Skeletal muscle satellite cell (primary cell): Measurements from ENCODE around the gene NAT9.

Experiments
- H3K27me3 ChIP-seq: 2 replicates; pipeline ENCODE4 v1.7.0; 2013; ENCODE audit warnings: low read length; ENCODE audit not compliant: control insufficient read depth, insufficient read depth
- H3K36me3 ChIP-seq: 2 replicates; pipeline ENCODE4 v1.7.0; 2013; ENCODE audit warnings: mild to moderate bottlenecking, control low read depth, low read length; ENCODE audit not compliant: insufficient read depth
- H3K4me1 ChIP-seq: 2 replicates; pipeline ENCODE4 v1.7.0; 2013; ENCODE audit warnings: low read length; ENCODE audit not compliant: control insufficient read depth, insufficient read depth
- H3K4me2 ChIP-seq: 2 replicates; pipeline ENCODE4 v1.7.0; 2013; ENCODE audit warnings: mild to moderate bottlenecking, low read length
- H3K4me3 ChIP-seq: 2 replicates; pipeline ENCODE4 v1.7.0; 2013; ENCODE audit warnings: low read length
- H3K9ac ChIP-seq: 2 replicates; pipeline ENCODE4 v1.7.0; 2013; ENCODE audit warnings: mild to moderate bottlenecking, low read depth, low read length, moderate library complexity
- H3K9me3 ChIP-seq: replicated peaks from 2 replicates; pipeline ENCODE4 v1.7.0; 2013; ENCODE audit warnings: mild to moderate bottlenecking, control low read depth, low read length

The NAT9 gene

DNA sequence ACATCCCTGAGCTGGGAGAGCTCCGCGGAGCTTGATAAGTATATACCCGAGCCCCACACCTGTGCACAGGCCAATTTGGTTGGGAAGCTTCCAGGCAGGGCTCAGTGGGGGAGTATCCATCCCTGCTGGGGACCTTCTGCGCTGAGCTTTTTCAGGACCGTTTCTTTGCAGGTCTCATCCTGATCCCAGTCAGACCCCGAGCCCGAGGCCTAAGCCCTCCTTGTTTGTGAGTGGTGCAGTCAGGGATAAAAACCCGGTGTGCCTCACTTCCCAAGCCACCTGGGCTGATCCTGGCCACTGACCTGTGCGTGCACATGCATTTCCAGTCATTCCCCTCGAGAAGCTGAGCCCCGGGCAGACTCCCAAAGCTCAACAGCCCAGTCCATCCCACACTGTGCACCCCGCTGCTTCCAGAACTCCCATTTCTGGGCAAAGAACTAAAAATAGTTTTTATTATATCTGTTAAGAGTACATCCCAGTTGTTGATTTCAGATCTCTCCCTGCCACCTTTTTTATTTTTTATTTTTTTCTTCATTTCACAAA is 27.3 kb upstream of the NAT9 start:
- no peaks in the 10 kb centered on the region for H3K27me3 ChIP-seq
- H3K4me1 ChIP-seq: no peaks in the 10 kb centered on the region
- H3K4me3 ChIP-seq: no peak overlapping the region
- peaks cover 47% of the 10 kb centered on the region for H3K36me3 ChIP-seq
- H3K9me3 ChIP-seq: no peaks in the 10 kb centered on the region
- H3K9ac ChIP-seq: no peak overlapping the region
- H3K4me2 ChIP-seq: no peak overlapping the region

GRCh38 chr17:74801896-74802295 is 25.8 kb upstream of the NAT9 start:
- H3K36me3 ChIP-seq: peaks cover 49% of the 10 kb centered on the region
- no peak overlapping the region for H3K9ac ChIP-seq

GRCh38 chr17:74800531-74800930 is 24.4 kb upstream of the NAT9 start:
- no peak overlapping the region for H3K9ac ChIP-seq
- H3K4me2 ChIP-seq: no peak overlapping the region
- no peak overlapping the region for H3K4me3 ChIP-seq
- H3K36me3 ChIP-seq: peaks cover 59% of the 10 kb centered on the region
- H3K4me1 ChIP-seq: no peaks in the 10 kb centered on the region
- H3K27me3 ChIP-seq: no peaks in the 10 kb centered on the region
- H3K9me3 ChIP-seq: no peaks in the 10 kb centered on the region

More at GRCh38 chr17:74801896-74802295, 25.8 kb upstream of the NAT9 start:
- no peaks in the 10 kb centered on the region for H3K27me3 ChIP-seq
- no peaks in the 10 kb centered on the region for H3K4me1 ChIP-seq
- no peak overlapping the region for H3K4me3 ChIP-seq
- H3K4me2 ChIP-seq: no peak overlapping the region
- H3K9me3 ChIP-seq: no peaks in the 10 kb centered on the region

DNA sequence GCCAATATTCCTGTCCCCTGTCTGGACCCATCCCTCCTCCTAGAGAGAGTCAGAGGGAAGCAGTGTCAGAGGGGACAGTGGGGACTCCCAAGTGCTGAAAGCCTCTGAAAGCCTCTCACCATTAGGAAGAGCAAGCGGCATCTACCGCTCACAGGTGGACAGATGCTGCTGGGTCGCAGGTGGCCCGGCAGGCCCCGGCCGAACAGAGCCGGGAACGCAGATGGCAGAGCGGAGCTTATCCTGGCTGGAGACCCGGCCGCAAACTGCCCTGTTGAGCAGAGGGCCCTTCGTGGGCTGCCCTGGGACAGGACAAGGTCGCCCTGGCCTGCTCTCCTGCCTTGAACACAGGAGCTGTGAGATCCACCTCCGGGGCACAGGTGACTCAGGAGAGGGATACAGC is 23.0 kb upstream of the NAT9 start:
- peaks cover 57% of the 10 kb centered on the region for H3K36me3 ChIP-seq

GRCh38 chr17:74798239-74798707 is 22.1 kb upstream of the NAT9 start:
- peaks cover 63% of the 10 kb centered on the region for H3K36me3 ChIP-seq
- no peak overlapping the region for H3K4me2 ChIP-seq
- H3K27me3 ChIP-seq: no peaks in the 10 kb centered on the region
- no peaks in the 10 kb centered on the region for H3K9me3 ChIP-seq
- H3K4me3 ChIP-seq: no peak overlapping the region
- no peak overlapping the region for H3K9ac ChIP-seq
- H3K4me1 ChIP-seq: no peaks in the 10 kb centered on the region

More for the DNA sequence above, 23.0 kb upstream of the NAT9 start:
- H3K27me3 ChIP-seq: no peaks in the 10 kb centered on the region
- H3K9ac ChIP-seq: no peak overlapping the region
- H3K4me1 ChIP-seq: no peaks in the 10 kb centered on the region
- no peak overlapping the region for H3K4me2 ChIP-seq
- no peak overlapping the region for H3K4me3 ChIP-seq
- H3K9me3 ChIP-seq: no peaks in the 10 kb centered on the region

GRCh38 chr17:74797824-74798223 is 21.7 kb upstream of the NAT9 start:
- H3K9me3 ChIP-seq: no peaks in the 10 kb centered on the region
- H3K4me3 ChIP-seq: no peak overlapping the region
- no peaks in the 10 kb centered on the region for H3K27me3 ChIP-seq
- no peak overlapping the region for H3K9ac ChIP-seq
- no peak overlapping the region for H3K4me2 ChIP-seq
- no peaks in the 10 kb centered on the region for H3K4me1 ChIP-seq
- peaks cover 67% of the 10 kb centered on the region for H3K36me3 ChIP-seq

GRCh38 chr17:74796866-74797265 is 20.7 kb upstream of the NAT9 start:
- Histone ChIP-seq H3K36me3 (peaks cover 75% of the 10 kb centered on the region), H3K4me1 (no peaks in the 10 kb centered on the region), H3K9me3 (no peaks in the 10 kb centered on the region), H3K4me3 (no peak overlapping the region), H3K27me3 (no peaks in the 10 kb centered on the region), H3K4me2 (no peak overlapping the region), H3K9ac (no peak overlapping the region)

DNA sequence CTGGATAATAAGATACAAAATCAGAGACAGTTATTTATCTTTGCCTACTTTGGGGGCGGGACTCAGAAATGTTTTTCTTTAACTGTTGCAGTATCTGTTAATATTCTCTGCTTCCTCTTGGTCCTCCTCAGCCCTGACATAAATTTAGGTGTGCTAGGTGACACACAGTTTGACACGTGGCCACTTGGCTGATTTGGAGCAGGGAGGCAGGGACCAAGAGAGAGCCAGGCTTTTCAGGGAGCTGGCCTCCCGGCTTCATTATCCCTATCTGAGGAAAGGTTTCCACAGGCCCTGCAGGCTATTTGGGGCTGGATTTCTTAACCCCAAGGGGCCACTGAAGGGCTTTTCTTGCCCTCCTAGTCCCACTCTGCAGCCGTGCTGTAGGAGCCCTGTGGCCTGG is 20.1 kb upstream of the NAT9 start:
- Histone ChIP-seq H3K9me3 (no peaks in the 10 kb centered on the region), H3K4me1 (no peaks in the 10 kb centered on the region), H3K9ac (no peak overlapping the region), H3K4me3 (no peak overlapping the region), H3K4me2 (no peak overlapping the region), H3K36me3 (peaks cover 71% of the 10 kb centered on the region), H3K27me3 (no peaks in the 10 kb centered on the region)

- H3K4me2 ChIP-seq: no peak overlapping the region
- no peak overlapping the region for H3K9ac ChIP-seq
- H3K4me1 ChIP-seq: no peaks in the 10 kb centered on the region
- peaks cover 67% of the 10 kb centered on the region for H3K36me3 ChIP-seq
- no peak overlapping the region for H3K4me3 ChIP-seq
- no peaks in the 10 kb centered on the region for H3K27me3 ChIP-seq
- no peaks in the 10 kb centered on the region for H3K9me3 ChIP-seq
Measured at GRCh38 chr17:74795327-74796020, 19.3 kb upstream of the NAT9 start.

DNA sequence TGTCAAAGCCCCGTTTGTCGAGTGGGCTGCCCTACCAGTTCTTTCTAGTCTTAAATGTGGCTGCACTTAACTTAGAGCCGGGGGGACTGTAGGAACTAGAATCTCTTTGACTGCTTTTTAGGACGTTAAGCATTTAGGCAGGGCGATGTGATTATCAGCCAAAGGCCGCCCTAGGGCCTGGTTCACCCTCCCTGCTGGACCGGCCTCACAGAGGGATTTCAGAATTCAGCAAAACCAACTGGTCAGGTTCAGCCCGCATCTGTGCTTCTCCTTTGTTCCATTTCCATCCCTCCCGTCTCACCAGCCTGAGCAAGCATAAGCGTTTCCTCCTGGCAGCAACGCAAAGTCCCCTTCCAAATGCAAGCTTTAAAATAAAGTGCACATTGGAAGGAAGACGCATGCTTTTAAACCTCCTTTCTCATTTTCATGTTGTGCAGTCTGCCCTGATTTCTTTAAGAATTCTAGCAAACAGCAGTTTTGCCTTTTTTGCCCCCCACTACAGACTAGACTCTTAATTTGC is 16.5 kb upstream of the NAT9 start:
- Histone ChIP-seq H3K4me1 (no peaks in the 10 kb centered on the region), H3K4me3 (no peak overlapping the region), H3K27me3 (no peaks in the 10 kb centered on the region), H3K4me2 (no peak overlapping the region), H3K9me3 (no peaks in the 10 kb centered on the region), H3K36me3 (peaks cover 50% of the 10 kb centered on the region), H3K9ac (no peak overlapping the region)

GRCh38 chr17:74790161-74791058 is 14.3 kb upstream of the NAT9 start:
- Histone ChIP-seq H3K4me2 (no peak overlapping the region), H3K4me3 (no peak overlapping the region), H3K9me3 (no peaks in the 10 kb centered on the region), H3K36me3 (peaks cover 41% of the 10 kb centered on the region), H3K27me3 (no peaks in the 10 kb centered on the region), H3K9ac (no peak overlapping the region), H3K4me1 (no peaks in the 10 kb centered on the region)
